ES-I3 (cell line): ENCODE measurements around the gene CTNND2.

ENCODE experiments used
- H3K36me3 ChIP-seq: 2 replicates; pipeline ENCODE4 v1.6.1; 2013; ENCODE audit warnings: mild to moderate bottlenecking, low read length, control low read depth, moderate library complexity; ENCODE audit not compliant: insufficient read depth
- H3K4me1 ChIP-seq: 2 replicates; pipeline ENCODE4 v1.6.1; 2013; ENCODE audit warnings: mild to moderate bottlenecking, control low read depth, low read length; ENCODE audit not compliant: insufficient read depth
- H3K9ac ChIP-seq: 2 replicates; pipeline ENCODE4 v1.6.1; 2013; ENCODE audit warnings: low read depth, mild to moderate bottlenecking, low read length, moderate library complexity
- H3K9me3 ChIP-seq: 2 replicates; pipeline ENCODE4 v1.6.1; 2013; ENCODE audit warnings: mild to moderate bottlenecking, low read length, moderate library complexity; ENCODE audit not compliant: control insufficient read depth, insufficient read depth

Gene CTNND2

GRCh38 chr5:11148810-11149539, 755.3 kb downstream of the CTNND2 start:
- Histone ChIP-seq H3K9me3 (no peaks in the 10 kb centered on the region), H3K4me1 (no peaks in the 10 kb centered on the region), H3K9ac (no peak overlapping the region), H3K36me3 (no peaks in the 10 kb centered on the region)

- Histone ChIP-seq H3K9me3 (no peaks in the 10 kb centered on the region), H3K36me3 (no peaks in the 10 kb centered on the region), H3K9ac (no peak overlapping the region), H3K4me1 (no peaks in the 10 kb centered on the region)
These were observed 758.1 kb downstream of the CTNND2 start for GRCh38 chr5:11146171-11146570.

GRCh38 chr5:11143456-11144267, 760.6 kb downstream of the CTNND2 start:
- no peak overlapping the region for H3K9ac ChIP-seq
- no peaks in the 10 kb centered on the region for H3K9me3 ChIP-seq
- H3K4me1 ChIP-seq: no peaks in the 10 kb centered on the region
- no peaks in the 10 kb centered on the region for H3K36me3 ChIP-seq

GRCh38 chr5:11139217-11139865, 764.9 kb downstream of the CTNND2 start:
- Histone ChIP-seq H3K36me3 (no peaks in the 10 kb centered on the region), H3K9ac (no peak overlapping the region), H3K9me3 (no peaks in the 10 kb centered on the region; the same call in 1 of the 2 replicates), H3K4me1 (no peaks in the 10 kb centered on the region)

- H3K4me1 ChIP-seq: no peaks in the 10 kb centered on the region
- no peak overlapping the region for H3K9ac ChIP-seq
- H3K9me3 ChIP-seq: no peaks in the 10 kb centered on the region; the same call in 1 of the 2 replicates
- no peaks in the 10 kb centered on the region for H3K36me3 ChIP-seq
These were observed 774.1 kb downstream of the CTNND2 start for GRCh38 chr5:11130131-11130530.

- Histone ChIP-seq H3K4me1 (no peaks in the 10 kb centered on the region), H3K36me3 (no peaks in the 10 kb centered on the region), H3K9me3 (no peaks in the 10 kb centered on the region), H3K9ac (no peak overlapping the region)
These were observed 776.2 kb downstream of the CTNND2 start for GRCh38 chr5:11128021-11128420.

- Histone ChIP-seq H3K4me1 (no peaks in the 10 kb centered on the region), H3K36me3 (no peaks in the 10 kb centered on the region), H3K9ac (no peak overlapping the region), H3K9me3 (no peaks in the 10 kb centered on the region)
These were observed 777.4 kb downstream of the CTNND2 start for GRCh38 chr5:11126844-11127243.

- no peak overlapping the region for H3K9ac ChIP-seq
- no peaks in the 10 kb centered on the region for H3K4me1 ChIP-seq
- no peaks in the 10 kb centered on the region for H3K36me3 ChIP-seq
- H3K9me3 ChIP-seq: no peaks in the 10 kb centered on the region
These were observed 782.4 kb downstream of the CTNND2 start for GRCh38 chr5:11121885-11122284.

GRCh38 chr5:11110128-11110527, 794.1 kb downstream of the CTNND2 start:
- Histone ChIP-seq H3K9ac (no peak overlapping the region), H3K4me1 (no peaks in the 10 kb centered on the region), H3K36me3 (no peaks in the 10 kb centered on the region), H3K9me3 (no peaks in the 10 kb centered on the region)

- H3K36me3 ChIP-seq: no peaks in the 10 kb centered on the region
- H3K9ac ChIP-seq: no peak overlapping the region
- H3K9me3 ChIP-seq: no peaks in the 10 kb centered on the region
- no peaks in the 10 kb centered on the region for H3K4me1 ChIP-seq
These were observed 798.5 kb downstream of the CTNND2 start for GRCh38 chr5:11105696-11106095.

GRCh38 chr5:11104651-11105112, 799.6 kb downstream of the CTNND2 start:
- Histone ChIP-seq H3K36me3 (no peaks in the 10 kb centered on the region), H3K9me3 (no peaks in the 10 kb centered on the region)

GRCh38 chr5:11104210-11104609, 800.0 kb downstream of the CTNND2 start:
- Histone ChIP-seq H3K9ac (no peak overlapping the region), H3K9me3 (no peaks in the 10 kb centered on the region), H3K4me1 (no peaks in the 10 kb centered on the region), H3K36me3 (no peaks in the 10 kb centered on the region)

More at GRCh38 chr5:11104651-11105112, 799.6 kb downstream of the CTNND2 start:
- no peak overlapping the region for H3K9ac ChIP-seq
- no peaks in the 10 kb centered on the region for H3K4me1 ChIP-seq

- Histone ChIP-seq H3K9me3 (no peaks in the 10 kb centered on the region), H3K36me3 (no peaks in the 10 kb centered on the region), H3K9ac (no peak overlapping the region), H3K4me1 (no peaks in the 10 kb centered on the region)
These were observed 820.1 kb downstream of the CTNND2 start for GRCh38 chr5:11084111-11084510.

GRCh38 chr5:11082404-11082945, 821.8 kb downstream of the CTNND2 start:
- no peaks in the 10 kb centered on the region for H3K9me3 ChIP-seq
- no peaks in the 10 kb centered on the region for H3K36me3 ChIP-seq
- H3K4me1 ChIP-seq: no peaks in the 10 kb centered on the region
- no peak overlapping the region for H3K9ac ChIP-seq
